CD4-positive, alpha-beta T cell (primary cell): ENCODE measurements around the gene ASB7. TPM values are rescaled to one million over a fixed set of nuclear protein-coding genes. Genes with fewer than 3 reads are reported as not detected.

Experiments used
- ATAC-seq: fragments of 200-7000 bp; cut with Tn5 transposase; one replicate; pipeline ENCODE4 v1.10.0; 2022; ENCODE audit warnings: mild to moderate bottlenecking; ENCODE audit not compliant: poor library complexity
- CTCF ChIA-PET: fragments of 350-600 bp; sonication (Branson Sonifier 250); formaldehyde crosslinking; loops from one replicate; lab custom pipeline; 2021; ENCODE audit warnings: antibody characterized with exemption, inconsistent platforms; lab: Charles Lee
- POLR2A ChIA-PET: fragments of 350-600 bp; sonication (Branson Sonifier 250); formaldehyde crosslinking; loops from one replicate; lab custom pipeline; 2021; ENCODE audit warnings: antibody characterized with exemption, inconsistent platforms; lab: Charles Lee
- DNase-seq, 14 experiments: peaks; one replicate each; pipeline ENCODE4 v3.0.0-alpha.2; 2013 to 2020; ENCODE audit warnings: mixed read lengths in 2 of 14
- H3K27ac ChIP-seq, 2 donors: one replicate each; pipeline versions ENCODE4 v1.5.1 to v1.7.0; 2013; ENCODE audit warnings: low read length in 2 of 2, low read depth in 1 of 2, mild to moderate bottlenecking in 1 of 2
- H3K27me3 ChIP-seq, 2 experiments: 1 replicate in 1 of 2; 2 replicates in 1 of 2; pipeline versions ENCODE4 v1.6.1 to v1.7.0; 2013; ENCODE audit warnings: low read length in 2 of 2, control low read depth in 1 of 2, mild to moderate bottlenecking in 1 of 2, moderate library complexity in 1 of 2; ENCODE audit not compliant: insufficient read depth in 2 of 2, control insufficient read depth in 1 of 2
- H3K36me3 ChIP-seq: one replicate; pipeline ENCODE4 v1.6.1; 2013; ENCODE audit warnings: low read length, control low read depth; ENCODE audit not compliant: insufficient read depth
- H3K4me1 ChIP-seq: one replicate; pipeline ENCODE4 v1.6.1; 2013; ENCODE audit warnings: low read length, control low read depth; ENCODE audit not compliant: insufficient read depth
- H3K4me3 ChIP-seq: one replicate; pipeline ENCODE4 v1.5.1; 2013; ENCODE audit warnings: mild to moderate bottlenecking, low read length, moderate library complexity
- H3K9me3 ChIP-seq, 2 experiments: 1 replicate in 1 of 2; 2 replicates in 1 of 2; pipeline versions ENCODE4 v1.6.1 to v1.7.0; 2013; ENCODE audit warnings: low read length in 2 of 2, mild to moderate bottlenecking in 2 of 2, control low read depth in 1 of 2, moderate library complexity in 1 of 2; ENCODE audit not compliant: control insufficient read depth in 1 of 2, insufficient read depth in 1 of 2
- H3K27ac Mint-ChIP-seq: one replicate; pipeline ENCODE4 v1.8.0; 2020; ENCODE audit warnings: mixed read lengths
- H3K27me3 Mint-ChIP-seq: one replicate; pipeline ENCODE4 v1.8.0; 2021; ENCODE audit warnings: mixed read lengths
- H3K36me3 Mint-ChIP-seq: one replicate; pipeline ENCODE4 v1.8.0; 2021; ENCODE audit warnings: low read depth, mixed read lengths
- H3K4me1 Mint-ChIP-seq: one replicate; pipeline ENCODE4 v1.8.0; 2021; ENCODE audit warnings: low read depth, mixed read lengths
- H3K4me3 Mint-ChIP-seq: one replicate; pipeline ENCODE4 v1.8.0; 2020; ENCODE audit warnings: mild to moderate bottlenecking, mixed read lengths
- H3K9me3 Mint-ChIP-seq: one replicate; pipeline ENCODE4 v1.8.0; 2020; ENCODE audit warnings: mixed read lengths
- CTCF ChIP-seq: fragments of 200-600 bp; IDR thresholded peaks from one replicate; pipeline ENCODE4 v1.8.0; 2022; ENCODE audit warnings: antibody characterized with exemption, mild to moderate bottlenecking
- intact Hi-C, 2 experiments: fragments of 100-400 bp; cut with DNase I in 1 of 2; cut with micrococcal nuclease in 1 of 2; formaldehyde crosslinking; loops; one replicate each; pipeline versions ENCODE4 v1.15.1 to v1.9.0; 2023 to 2025; cut with DNase I, micrococcal nuclease
- total RNA-seq, 174 experiments: library from RNA in 2 of 174; stranded (reverse) in 2 of 174; gene quantifications; one replicate each; pipeline ENCODE4 v1.2.3 and lab custom pipeline; 2021 to 2026

ASB7 gene
- total RNA-seq, 2 experiments from 2014 or later = 14.9 to 16.7 TPM

GRCh38 chr15:100566850-100567628 is 35.4 kb upstream of the ASB7 start:
- Histone ChIP-seq H3K4me1 (peaks cover 14% of the 10 kb centered on the region), H3K27me3 (no peaks in the 10 kb centered on the region), H3K27ac (no peak overlapping the region), H3K9me3 (no peaks in the 10 kb centered on the region), H3K4me3 (no peak overlapping the region), H3K36me3 (peaks cover 29% of the 10 kb centered on the region)
- TF ChIP-seq CTCF = no peak
- Mint-ChIP-seq H3K27me3 (no peaks in the 10 kb centered on the region), H3K4me3 (no peak overlapping the region), H3K4me1 (peaks cover 32% of the 10 kb centered on the region), H3K9me3 (no peaks in the 10 kb centered on the region), H3K36me3 (peaks cover 62% of the 10 kb centered on the region), H3K27ac (no peak overlapping the region)
- intact Hi-C loops = no loop called here
- CTCF ChIA-PET = interaction anchor here (1.4 kb wide), 1 partner anchor 225 kb away, joined by 4 read pairs; the partner anchor contains the start of gene ADAMTS17
- POLR2A ChIA-PET = interaction anchor here (1.2 kb wide), 1 partner anchor 217 kb away, joined by 3 read pairs; no protein-coding TSS in a partner anchor
- DNase-seq (no peak), ATAC-seq (no peak)

GRCh38 chr15:100569391-100569790 is 33.0 kb upstream of the ASB7 start:
- DNase-seq (no peak), ATAC-seq (no peak)
- Mint-ChIP-seq H3K4me1 (peaks cover 42% of the 10 kb centered on the region), H3K4me3 (no peak overlapping the region), H3K27ac (peak overlapping the region; percentile 74), H3K9me3 (no peaks in the 10 kb centered on the region), H3K27me3 (no peaks in the 10 kb centered on the region), H3K36me3 (peaks cover 69% of the 10 kb centered on the region)
- Histone ChIP-seq H3K4me3 (no peak overlapping the region), H3K4me1 (peaks cover 19% of the 10 kb centered on the region), H3K9me3 (no peaks in the 10 kb centered on the region), H3K27ac (no peak overlapping the region), H3K36me3 (peaks cover 42% of the 10 kb centered on the region), H3K27me3 (no peaks in the 10 kb centered on the region)
- ChIA-PET POLR2A (no interaction called here), CTCF (no interaction called here)
- no peak for TF ChIP-seq CTCF
- intact Hi-C loops = no loop called here

GRCh38 chr15:100570275-100570674 is 32.1 kb upstream of the ASB7 start:
- Mint-ChIP-seq H3K27ac (peak overlapping the region; percentile 74), H3K36me3 (peaks cover 77% of the 10 kb centered on the region), H3K4me3 (no peak overlapping the region), H3K4me1 (peaks cover 47% of the 10 kb centered on the region), H3K9me3 (no peaks in the 10 kb centered on the region), H3K27me3 (no peaks in the 10 kb centered on the region)
- peaks cover 48% of the 10 kb centered on the region for H3K36me3 ChIP-seq
- no peak for ATAC-seq
- no peak for TF ChIP-seq CTCF
- no peaks in the 10 kb centered on the region for H3K27me3 ChIP-seq
- H3K9me3 ChIP-seq = no peaks in the 10 kb centered on the region
- CTCF ChIA-PET = interaction anchor here (1.3 kb wide), 1 partner anchor 642 kb away, joined by 3 read pairs; no protein-coding TSS in a partner anchor
- intact Hi-C loops = loop anchor here (2.0 to 5.0 kb wide), 3 partner anchors 219 to 643 kb away; no protein-coding TSS in a partner anchor
- H3K27ac ChIP-seq = no peak overlapping the region
- H3K4me3 ChIP-seq = no peak overlapping the region
- POLR2A ChIA-PET = interaction anchor here (2.7 to 4.1 kb wide), 3 partner anchors 26 to 220 kb away, joined by 29 to 44 read pairs (median 29); partner anchors contain the start of genes ASB7 and LINS1
- peak in 1 of 14 experiments; percentile 12 for DNase-seq
- peaks cover 19% of the 10 kb centered on the region for H3K4me1 ChIP-seq
